Anterior cingulate cortex (tissue), 58 donors: ENCODE measurements around the gene TSKU.
"Not testable (repeated sequence)": the region's sequence is repeated elsewhere in the genome, so short reads cannot be mapped to it uniquely, and the experiment has no call there.

Source experiments
- DNase-seq, 58 donors: peaks; one replicate each; lab custom pipeline; 2025; lab: John Stamatoyannopoulos, UW

The TSKU gene

GRCh38 chr11:76821396-76821795 is 38.2 kb downstream of the TSKU start:
- not testable (repeated sequence) for DNase-seq

DNA sequence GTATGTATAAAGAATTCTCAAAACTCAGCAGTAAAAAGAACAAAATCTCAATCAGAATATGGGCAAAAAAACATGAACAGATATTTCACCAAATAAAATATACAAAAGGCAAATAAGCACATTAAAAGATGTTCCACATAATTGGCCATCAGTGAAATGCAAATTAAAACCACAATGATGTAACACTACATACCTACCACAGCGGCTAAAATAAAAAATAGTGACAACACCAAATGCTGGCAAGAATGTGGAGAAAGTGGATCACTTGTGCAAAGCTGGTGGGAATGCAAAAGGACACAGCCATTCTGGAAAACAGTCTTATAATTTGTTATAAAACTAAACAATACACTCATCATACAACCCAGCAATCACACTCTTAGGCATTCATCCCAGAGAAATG is 39.2 kb downstream of the TSKU start:
- no peak for DNase-seq

GRCh38 chr11:76823481-76824028 is 40.4 kb downstream of the TSKU start:
- DNase-seq, result no peak

DNA sequence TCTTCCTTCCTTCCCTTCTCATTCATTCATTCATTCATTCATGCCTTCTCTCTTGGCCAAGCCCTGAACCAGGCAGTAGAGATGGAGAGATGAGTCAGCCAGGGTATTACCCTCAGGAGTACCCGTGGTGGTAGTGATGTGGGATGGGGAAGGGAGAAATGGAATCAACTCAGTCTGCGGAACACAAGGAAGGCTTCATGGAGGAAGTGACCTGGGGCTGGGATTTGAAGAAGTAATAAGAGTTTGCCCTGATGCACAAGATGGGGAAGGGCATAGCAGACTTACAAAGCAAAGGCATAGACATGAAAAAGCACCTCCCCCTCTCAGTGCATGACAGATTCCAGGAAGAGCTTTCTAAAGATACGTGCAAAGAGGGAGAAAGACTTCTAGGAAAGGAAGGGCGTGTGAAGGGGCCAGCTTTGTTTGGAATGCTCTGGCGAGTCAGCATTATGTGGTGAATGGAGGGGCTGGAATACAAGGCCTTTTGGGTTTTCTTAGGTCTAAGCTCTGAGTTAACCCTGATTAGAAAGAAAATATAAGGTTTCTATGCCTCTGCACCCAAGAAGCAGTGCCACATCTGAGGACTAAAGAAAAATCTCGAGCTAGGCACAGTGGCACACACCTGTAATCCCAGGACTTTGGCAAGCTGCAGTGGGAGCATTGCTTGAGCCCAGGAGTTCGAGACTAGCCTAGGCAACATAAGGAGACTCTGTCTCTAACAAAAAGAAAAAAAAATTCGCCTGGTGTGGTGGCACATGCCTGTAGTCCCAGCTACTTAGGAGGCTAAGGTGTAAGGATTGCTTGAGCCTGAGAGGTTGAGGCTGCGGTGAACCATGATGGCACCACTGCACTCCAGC is 41.2 kb downstream of the TSKU start:
- no peak for DNase-seq

DNA sequence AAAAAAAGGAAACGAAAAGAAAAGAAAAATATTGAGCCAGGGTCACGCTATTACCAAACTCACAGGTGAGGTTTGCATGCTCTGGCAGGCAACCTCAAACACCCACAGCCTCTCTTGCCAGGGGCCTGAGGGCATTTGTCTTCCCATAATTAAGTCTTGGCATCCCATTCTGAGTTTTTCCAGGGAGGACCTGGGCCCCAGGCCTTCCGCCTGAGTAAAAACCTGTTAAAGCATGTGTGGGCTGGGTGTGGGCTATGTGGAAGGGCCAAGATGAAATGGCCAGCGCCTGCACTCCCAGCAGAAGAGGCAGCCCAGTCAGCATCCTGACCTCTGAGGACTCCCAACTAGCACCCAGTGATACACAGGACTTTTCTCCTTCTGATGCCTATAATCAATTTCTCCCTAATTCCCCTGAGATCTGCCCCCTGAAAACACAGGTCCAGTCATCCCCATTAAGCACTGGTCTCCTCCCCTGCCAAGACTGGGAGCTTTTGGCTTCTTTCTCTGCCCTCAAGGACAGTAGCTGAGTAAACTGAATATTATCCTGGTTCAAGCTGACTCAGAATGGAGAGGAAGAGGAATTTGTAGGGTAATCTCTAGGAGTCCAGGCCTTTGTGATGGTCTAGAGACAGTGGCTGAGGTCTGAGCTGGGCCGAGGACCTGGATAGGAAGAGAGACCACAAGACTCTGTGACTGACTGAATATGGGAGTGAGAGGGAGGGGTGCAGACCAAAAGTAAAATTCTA is 42.0 kb downstream of the TSKU start:
- DNase-seq, result no peak

GRCh38 chr11:76825726-76826396 is 42.7 kb downstream of the TSKU start:
- DNase-seq, result no peak

- DNase-seq, result not testable (repeated sequence)
Measured at GRCh38 chr11:76826508-76826907, 43.4 kb downstream of the TSKU start.

DNA sequence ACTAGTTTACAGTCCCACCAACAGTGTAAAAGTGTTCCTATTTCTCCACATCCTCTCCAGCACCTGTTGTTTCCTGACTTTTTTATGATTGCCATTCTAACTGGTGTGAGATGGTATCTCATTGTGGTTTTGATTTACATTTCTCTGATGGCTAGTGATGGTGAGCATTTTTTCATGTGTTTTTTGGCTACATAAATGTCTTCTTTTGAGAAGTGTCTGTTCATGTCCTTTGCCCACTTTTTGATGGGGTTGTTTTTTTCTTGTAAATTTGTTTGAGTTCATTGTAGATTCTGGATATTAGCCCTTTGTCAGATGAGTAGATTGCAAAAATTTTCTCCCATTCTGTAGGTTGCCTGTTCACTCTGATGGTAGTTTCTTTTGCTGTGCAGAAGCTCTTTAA is 43.8 kb downstream of the TSKU start:
- DNase-seq, result not testable (repeated sequence)

- no peak for DNase-seq
Measured at GRCh38 chr11:76830639-76831327, 47.6 kb downstream of the TSKU start.

DNA sequence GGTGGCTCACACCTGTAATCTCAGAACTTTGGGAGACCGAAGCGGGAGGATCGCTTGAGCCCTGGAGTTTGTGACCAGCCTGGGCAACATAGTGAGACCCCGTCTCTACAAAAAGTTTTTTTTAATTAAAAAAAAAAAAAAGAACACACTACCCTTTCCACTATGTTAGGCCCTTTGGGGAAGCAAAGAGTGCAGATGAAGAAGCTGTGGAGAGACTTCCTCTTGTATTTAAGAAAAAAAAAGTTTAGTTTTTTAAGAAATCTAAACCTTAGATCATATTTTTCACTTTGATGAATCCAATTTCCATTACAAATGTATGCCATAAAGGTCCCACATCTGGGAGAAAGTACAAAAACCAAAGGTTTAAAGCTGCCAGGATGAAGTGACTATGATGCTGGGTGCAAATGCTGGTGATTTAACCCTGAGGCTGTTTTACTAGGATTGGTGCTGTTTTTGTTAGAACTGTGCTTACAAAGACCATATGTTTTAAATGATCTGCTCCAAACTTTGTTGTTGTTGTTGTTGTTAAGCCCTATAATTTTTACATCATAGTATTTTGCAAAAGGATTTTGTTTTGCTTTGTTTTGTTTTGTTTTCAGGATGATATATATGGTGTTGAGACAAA is 48.6 kb downstream of the TSKU start:
- no peak for DNase-seq

DNA sequence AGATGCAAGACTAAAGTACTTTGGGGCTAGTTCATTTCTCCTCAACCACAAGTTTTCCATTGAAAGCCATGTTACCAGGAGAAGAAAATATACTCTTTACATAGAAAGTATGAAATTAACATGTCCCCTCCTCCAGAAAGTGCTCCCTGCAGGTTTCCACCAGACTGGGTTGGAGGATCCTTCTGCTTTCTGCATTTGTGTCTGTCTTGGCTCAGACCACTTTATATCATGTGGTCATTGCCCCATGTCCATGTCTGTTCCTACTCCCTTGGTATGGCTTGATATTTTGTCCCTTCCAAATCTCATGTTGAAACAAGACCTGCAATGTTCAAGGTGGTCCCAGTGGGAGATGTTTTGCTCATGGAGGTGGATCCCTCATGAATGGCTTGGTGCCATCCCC is 49.2 kb downstream of the TSKU start:
- no peak for DNase-seq

GRCh38 chr11:76834151-76834550 is 51.0 kb downstream of the TSKU start:
- no peak for DNase-seq

DNA sequence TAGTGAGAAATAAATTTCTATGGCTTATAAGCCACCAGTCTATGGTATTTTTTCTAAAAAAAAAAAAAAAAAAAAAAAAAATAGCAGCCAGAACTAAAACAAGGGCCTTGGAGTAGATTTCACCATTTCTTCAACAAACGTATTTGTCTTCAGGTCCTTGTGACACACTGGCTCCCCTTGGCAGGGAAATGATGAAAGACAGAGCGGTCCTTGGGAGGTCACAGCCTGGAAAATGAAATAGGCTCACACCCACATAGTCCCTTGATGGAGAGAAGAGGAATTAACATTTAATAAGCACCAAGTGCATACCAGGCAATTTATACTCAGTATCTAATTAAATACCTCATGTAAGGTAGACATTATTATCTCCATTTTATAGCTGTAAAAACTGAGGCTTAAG is 51.9 kb downstream of the TSKU start:
- DNase-seq, result no peak

- DNase-seq, result peak in 24 of 58 donors; percentile 5 to 82 (median 42)
Measured at GRCh38 chr11:76835928-76836612, 52.9 kb downstream of the TSKU start.

- DNase-seq, result peak in 2 of 58 donors; percentile 14 to 59
Measured at GRCh38 chr11:76836613-76837291, 53.6 kb downstream of the TSKU start.

DNA sequence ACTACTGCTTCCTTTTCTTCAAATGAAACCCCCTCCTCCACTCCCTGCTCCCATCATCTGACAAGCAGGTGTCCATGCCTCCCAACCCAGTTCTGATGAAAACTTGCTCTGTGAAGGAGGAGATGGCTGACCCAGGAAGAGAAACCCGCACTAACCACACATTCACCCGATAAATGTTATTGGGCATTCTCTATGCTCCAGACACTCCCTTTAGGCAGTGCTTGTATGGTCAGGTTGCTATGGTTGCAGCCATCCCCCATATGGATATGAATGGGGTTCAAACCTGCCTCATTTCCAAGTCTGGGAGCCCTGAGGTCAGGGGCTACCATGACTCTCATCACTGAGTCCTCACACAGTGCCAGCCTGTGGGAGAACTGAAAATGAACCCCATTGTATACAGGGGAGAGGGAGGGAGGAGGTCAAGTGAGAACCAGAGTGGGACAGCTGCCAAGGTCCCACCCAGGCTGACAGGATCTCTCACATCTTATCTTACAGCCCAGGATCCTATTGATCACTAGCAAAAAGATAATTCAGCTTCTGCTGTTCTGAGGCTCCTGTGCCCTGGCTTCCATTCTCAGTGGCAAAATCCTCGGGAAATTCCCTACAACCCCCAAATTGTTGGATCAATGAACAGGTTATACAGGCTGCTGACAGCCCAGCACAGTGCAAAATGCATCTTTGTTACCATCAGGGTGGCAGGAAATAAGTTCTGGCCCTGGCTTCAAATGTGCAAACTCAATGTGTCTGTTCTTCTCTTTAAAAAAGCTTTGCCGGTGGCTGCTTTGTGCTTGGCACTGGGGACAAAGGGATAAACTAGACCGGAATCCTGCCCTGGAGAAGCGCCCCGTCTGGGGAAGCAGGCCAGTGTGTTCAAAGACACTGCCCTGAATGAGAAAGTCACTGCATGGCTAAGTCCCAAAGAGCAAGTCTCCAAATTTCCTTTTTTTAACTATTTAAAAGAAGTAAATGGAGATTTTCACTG is 54.8 kb downstream of the TSKU start:
- peak in 19 of 58 donors; percentile 5 to 70 (median 22) for DNase-seq

- peak in 4 of 58 donors; percentile 8 to 15 (median 12) for DNase-seq
Measured at GRCh38 chr11:76838678-76839068, 55.5 kb downstream of the TSKU start.
